Endothelial cell of umbilical vein (primary cell): ENCODE measurements around the gene NRCAM. TPM values are rescaled to one million over a fixed set of nuclear protein-coding genes. Genes with fewer than 3 reads are reported as not detected.

Experiments
- BruUV-seq: library from RNA; stranded (reverse); fragments of 400-500 nt; replicated peaks from 2 replicates; lab custom pipeline; 2021; lab: Mats Ljungman, UMichigan
- CTCF ChIA-PET: fragments of 300-600, 350-600 bp; sonication (Branson Sonifier 250); formaldehyde crosslinking; loops from one replicate; lab custom pipeline; 2021; ENCODE audit warnings: antibody characterized with exemption, inconsistent platforms; lab: Charles Lee
- POLR2A ChIA-PET: fragments of 300-600, 350-600 bp; sonication (Branson Sonifier 250); formaldehyde crosslinking; loops from one replicate; lab custom pipeline; 2021; ENCODE audit warnings: antibody characterized with exemption, inconsistent platforms; lab: Charles Lee
- DNase-seq: peaks from one replicate; pipeline ENCODE4 v3.0.0-alpha.2; 2011; ENCODE audit warnings: low read depth, low spot score
- FAIRE-seq: peaks from 2 replicates; lab custom pipeline; 2011; peaks lifted over from hg19 to GRCh38; lab: Jason Lieb, UNC
- H2AFZ ChIP-seq: 2 replicates; pipeline ENCODE4 v1.6.0; 2012; ENCODE audit warnings: low read depth, low read length, control low read depth, inconsistent platforms
- H3K27ac ChIP-seq: 2 replicates; pipeline ENCODE4 v1.5.1; 2011; ENCODE audit warnings: low read depth, mild to moderate bottlenecking, control low read depth, low read length, moderate library complexity; ENCODE audit not compliant: insufficient read depth
- H3K27me3 ChIP-seq, 2 experiments: 2 replicates each; pipeline versions ENCODE4 v1.6.0 to v1.6.1; 2011; ENCODE audit warnings: low read length in 2 of 2, mixed read lengths in 1 of 2; ENCODE audit not compliant: control insufficient read depth in 2 of 2, insufficient read depth in 2 of 2
- H3K36me3 ChIP-seq, 2 experiments: 2 replicates in 1 of 2; 3 replicates in 1 of 2; pipeline ENCODE4 v1.5.1; 2011; ENCODE audit warnings: low read length in 2 of 2, mild to moderate bottlenecking in 1 of 2, moderate library complexity in 1 of 2; ENCODE audit not compliant: control insufficient read depth in 2 of 2, insufficient read depth in 2 of 2; ENCODE audit errors: extremely low read depth in 1 of 2
- H3K4me1 ChIP-seq: 3 replicates; pipeline ENCODE4 v1.5.1; 2011; ENCODE audit warnings: mild to moderate bottlenecking, low read length; ENCODE audit not compliant: control insufficient read depth, insufficient read depth; ENCODE audit errors: extremely low read depth
- H3K4me2 ChIP-seq: 2 replicates; pipeline ENCODE4 v1.6.1; 2011; ENCODE audit warnings: low read length, control low read depth, mixed read lengths; ENCODE audit not compliant: insufficient read depth
- H3K4me3 ChIP-seq, 3 experiments: fragments of 200-600 bp in 1 of 3; sonication (generic), shearing (Covaris generic) in 1 of 3; replicated peaks in 1 of 3; 2 replicates each; pipeline ENCODE4 v1.5.1; 2011 to 2016; ENCODE audit warnings: control low read depth in 3 of 3, low read length in 3 of 3, mild to moderate bottlenecking in 2 of 3, inconsistent platforms in 1 of 3, low read depth in 1 of 3, moderate library complexity in 1 of 3; ENCODE audit not compliant: insufficient read depth in 1 of 3
- H3K79me2 ChIP-seq: 2 replicates; pipeline ENCODE4 v1.6.0; 2012; ENCODE audit warnings: low read length, inconsistent platforms; ENCODE audit not compliant: control insufficient read depth, insufficient read depth
- H3K9ac ChIP-seq: replicated peaks from 2 replicates; pipeline ENCODE3; 2011; ENCODE audit warnings: low read length, control low read depth; ENCODE audit not compliant: insufficient read depth; ENCODE audit errors: extremely low read depth
- H3K9me1 ChIP-seq: replicated peaks from 3 replicates; pipeline ENCODE4 v1.6.0; 2011; ENCODE audit warnings: mild to moderate bottlenecking, low read length; ENCODE audit not compliant: control insufficient read depth, insufficient read depth; ENCODE audit errors: extremely low read depth
- H3K9me3 ChIP-seq: replicated peaks from 2 replicates; pipeline ENCODE4 v1.5.1; 2012; ENCODE audit warnings: low read length, inconsistent platforms; ENCODE audit not compliant: control insufficient read depth, insufficient read depth
- H4K20me1 ChIP-seq: replicated peaks from 2 replicates; pipeline ENCODE3; 2011; ENCODE audit warnings: mild to moderate bottlenecking, low read length; ENCODE audit not compliant: control insufficient read depth, insufficient read depth; ENCODE audit errors: extremely low read depth
- CTCF ChIP-seq, 2 donors: IDR thresholded peaks; 1 replicate in 1 of 2; 2 replicates in 1 of 2; pipeline ENCODE4 v1.5.1; 2011; ENCODE audit warnings: low read length in 2 of 2, mild to moderate bottlenecking in 2 of 2, moderate library complexity in 2 of 2, control low read depth in 1 of 2, inconsistent platforms in 1 of 2, low read depth in 1 of 2; ENCODE audit not compliant: insufficient read depth in 1 of 2; ENCODE audit errors: extremely low read depth in 1 of 2
- EZH2 ChIP-seq: IDR thresholded peaks from 2 replicates; pipeline ENCODE4 v1.6.1; 2012; ENCODE audit warnings: borderline replicate concordance, low read depth, mild to moderate bottlenecking, moderate library complexity, low read length, inconsistent platforms; ENCODE audit not compliant: severe bottlenecking
- MAX ChIP-seq: IDR thresholded peaks from 2 replicates; pipeline ENCODE4 v1.6.1; 2011; ENCODE audit not compliant: insufficient read depth, insufficient read length
- POLR2A ChIP-seq: IDR thresholded peaks from 2 replicates; pipeline ENCODE4 v1.6.1; 2012; ENCODE audit warnings: low read depth, mild to moderate bottlenecking, control low read depth, low read length
- POLR2AphosphoS5 ChIP-seq: IDR thresholded peaks from 2 replicates; pipeline ENCODE4 v1.6.1; 2012; ENCODE audit warnings: low read depth, mild to moderate bottlenecking, control low read depth, low read length, moderate library complexity; ENCODE audit not compliant: insufficient read depth
- dilution Hi-C: fragments of 300-500 bp; cut with MboI; formaldehyde crosslinking; loops from one replicate; pipeline ENCODE4 v1.15.0; 2019; ENCODE audit warnings: low sequenced_read_pairs; ENCODE audit not compliant: extremely low pct_ligation_motif_present
- intact Hi-C: fragments of 100-400 bp; cut with micrococcal nuclease; formaldehyde crosslinking; loops from one replicate; pipeline ENCODE4 v1.10.0; 2022
- polyA plus RNA-seq, 4 experiments: library from polyadenylated mRNA; depleted of rRNA in 3 of 4; stranded (reverse) in 3 of 4; unstranded in 1 of 4; fragments of >200 nt; gene quantifications; 2 replicates each; pipeline versions ENCODE4 v1.2.1 to v1.2.3, GENCODE V29; 2011 to 2012; ENCODE audit warnings: missing spikeins in 1 of 4
- total RNA-seq: library from RNA; stranded (reverse); gene quantifications from 2 replicates; pipeline ENCODE4 v1.2.3, GENCODE V29; 2021

NRCAM gene
- total and polyA plus RNA-seq, 2 donors (not counting 3 experiments of a cell fraction or from before 2014, with no cell fraction given) = 26.0 to 47.6 TPM

- FAIRE-seq (no peak), DNase-seq (no peak)
- no peaks in the 10 kb centered on the region for H3K79me2 ChIP-seq
- peaks cover 2% of the 10 kb centered on the region for H3K4me1 ChIP-seq
- no peaks in the 10 kb centered on the region for H4K20me1 ChIP-seq
- H3K36me3 ChIP-seq = no peaks in the 10 kb centered on the region
- no peaks in the 10 kb centered on the region for H3K9me3 ChIP-seq
- intact Hi-C loops (no loop called here), dilution Hi-C loops (no loop called here)
- no peaks in the 10 kb centered on the region for H3K9me1 ChIP-seq
- no peak for TF ChIP-seq POLR2A
- TF ChIP-seq POLR2AphosphoS5 = no peak
- no peak for TF ChIP-seq CTCF (IDR thresholded peaks at IDR 0.05; ENCODE audit: extremely low read depth in 1 of 2, insufficient read depth in 1 of 2, low read depth in 1 of 2, low read length in 2 of 2)
- no peak for TF ChIP-seq EZH2
- TF ChIP-seq MAX = no peak
- ChIA-PET POLR2A (no interaction called here), CTCF (interaction anchor here (1.1 to 3.1 kb wide), 2 partner anchors 17 to 114 kb away, joined by 3 to 9 read pairs; no protein-coding TSS in a partner anchor)
- no peak overlapping the region for H3K4me2 ChIP-seq
- no peak overlapping the region for H3K4me3 ChIP-seq
- H3K27ac ChIP-seq = no peak overlapping the region
- no TSS peak for BruUV-seq
- H3K27me3 ChIP-seq = no peaks in the 10 kb centered on the region
- H3K9ac ChIP-seq = no peak overlapping the region
- H2AFZ ChIP-seq = no peak overlapping the region
Observed at GRCh38 chr7:108129018-108129965, 326.9 kb downstream of the NRCAM start.
